ENCODE results near the gene CAMK2N2.

CAMK2N2 gene

GRCh38 chr3:184239221-184239620 lies 22.1 kb downstream of the CAMK2N2 start:
- H3K27me3 Mint-ChIP-seq: peaks cover under 1% of the 10 kb centered on the region
- no peak for DNase-seq
- H3K9me3 Mint-ChIP-seq: no peaks in the 10 kb centered on the region
- peaks cover 24% of the 10 kb centered on the region for H3K36me3 Mint-ChIP-seq (ENCODE audit: low read depth)
- H3K4me1 Mint-ChIP-seq (ENCODE audit: low read depth): no peaks in the 10 kb centered on the region
- no peak overlapping the region for H3K27ac Mint-ChIP-seq
- H3K4me3 Mint-ChIP-seq: no peak overlapping the region

- no peak overlapping the region for H3K27ac Mint-ChIP-seq
- H3K9me3 Mint-ChIP-seq: no peaks in the 10 kb centered on the region
- H3K4me1 Mint-ChIP-seq (ENCODE audit: low read depth): no peaks in the 10 kb centered on the region
- DNase-seq: no peak
- H3K27me3 Mint-ChIP-seq: peaks cover 9% of the 10 kb centered on the region
- H3K36me3 Mint-ChIP-seq (ENCODE audit: low read depth): peaks cover 16% of the 10 kb centered on the region
- no peak overlapping the region for H3K4me3 Mint-ChIP-seq
Observed at GRCh38 chr3:184238246-184238818, 23.0 kb downstream of the CAMK2N2 start.

GRCh38 chr3:184237807-184238206 lies 23.5 kb downstream of the CAMK2N2 start:
- no peak for DNase-seq
- Mint-ChIP-seq H3K27me3 (peaks cover 13% of the 10 kb centered on the region), H3K4me1 (ENCODE audit: low read depth) (no peaks in the 10 kb centered on the region), H3K4me3 (no peak overlapping the region), H3K27ac (no peak overlapping the region), H3K9me3 (no peaks in the 10 kb centered on the region), H3K36me3 (ENCODE audit: low read depth) (peaks cover 10% of the 10 kb centered on the region)

GRCh38 chr3:184237211-184237610 lies 24.1 kb downstream of the CAMK2N2 start:
- Mint-ChIP-seq H3K4me1 (ENCODE audit: low read depth) (no peaks in the 10 kb centered on the region), H3K9me3 (no peaks in the 10 kb centered on the region), H3K4me3 (no peak overlapping the region), H3K36me3 (ENCODE audit: low read depth) (peaks cover 4% of the 10 kb centered on the region), H3K27me3 (peaks cover 19% of the 10 kb centered on the region), H3K27ac (no peak overlapping the region)
- DNase-seq: no peak

GRCh38 chr3:184236636-184237035 lies 24.7 kb downstream of the CAMK2N2 start:
- Mint-ChIP-seq H3K4me1 (ENCODE audit: low read depth) (no peaks in the 10 kb centered on the region), H3K27ac (no peak overlapping the region), H3K4me3 (no peak overlapping the region), H3K36me3 (ENCODE audit: low read depth) (no peaks in the 10 kb centered on the region), H3K9me3 (no peaks in the 10 kb centered on the region), H3K27me3 (peaks cover 25% of the 10 kb centered on the region)
- no peak for DNase-seq

- no peaks in the 10 kb centered on the region for H3K9me3 Mint-ChIP-seq
- peaks cover 31% of the 10 kb centered on the region for H3K27me3 Mint-ChIP-seq
- no peak overlapping the region for H3K4me3 Mint-ChIP-seq
- no peaks in the 10 kb centered on the region for H3K36me3 Mint-ChIP-seq (ENCODE audit: low read depth)
- DNase-seq: no peak
- H3K27ac Mint-ChIP-seq: no peak overlapping the region
- peaks cover 3% of the 10 kb centered on the region for H3K4me1 Mint-ChIP-seq (ENCODE audit: low read depth)
Observed at GRCh38 chr3:184236033-184236410, 25.3 kb downstream of the CAMK2N2 start.

- peaks cover 34% of the 10 kb centered on the region for H3K27me3 Mint-ChIP-seq
Observed at GRCh38 chr3:184235381-184236032, 25.8 kb downstream of the CAMK2N2 start.

GRCh38 chr3:184234671-184235380 lies 26.5 kb downstream of the CAMK2N2 start:
- H3K4me3 Mint-ChIP-seq: no peak overlapping the region
- H3K27ac Mint-ChIP-seq: no peak overlapping the region
- H3K4me1 Mint-ChIP-seq (ENCODE audit: low read depth): peaks cover 5% of the 10 kb centered on the region
- H3K9me3 Mint-ChIP-seq: no peaks in the 10 kb centered on the region
- H3K36me3 Mint-ChIP-seq (ENCODE audit: low read depth): no peaks in the 10 kb centered on the region
- DNase-seq: no peak
- peaks cover 34% of the 10 kb centered on the region for H3K27me3 Mint-ChIP-seq

More at GRCh38 chr3:184235381-184236032, 25.8 kb downstream of the CAMK2N2 start:
- Mint-ChIP-seq H3K36me3 (ENCODE audit: low read depth) (no peaks in the 10 kb centered on the region), H3K4me3 (no peak overlapping the region), H3K9me3 (no peaks in the 10 kb centered on the region), H3K4me1 (ENCODE audit: low read depth) (peaks cover 5% of the 10 kb centered on the region), H3K27ac (no peak overlapping the region)
- DNase-seq: no peak

- Mint-ChIP-seq H3K27ac (no peak overlapping the region), H3K4me1 (ENCODE audit: low read depth) (peaks cover 5% of the 10 kb centered on the region), H3K9me3 (no peaks in the 10 kb centered on the region), H3K4me3 (no peak overlapping the region), H3K36me3 (ENCODE audit: low read depth) (no peaks in the 10 kb centered on the region), H3K27me3 (peaks cover 36% of the 10 kb centered on the region)
- no peak for DNase-seq
Observed at GRCh38 chr3:184234224-184234623, 27.1 kb downstream of the CAMK2N2 start.

GRCh38 chr3:184233127-184233843 lies 28.1 kb downstream of the CAMK2N2 start:
- Mint-ChIP-seq H3K27me3 (peaks cover 45% of the 10 kb centered on the region), H3K36me3 (ENCODE audit: low read depth) (no peaks in the 10 kb centered on the region), H3K27ac (no peak overlapping the region), H3K4me1 (ENCODE audit: low read depth) (peaks cover 7% of the 10 kb centered on the region), H3K9me3 (no peaks in the 10 kb centered on the region), H3K4me3 (no peak overlapping the region)
- no peak for DNase-seq

- no peaks in the 10 kb centered on the region for H3K9me3 Mint-ChIP-seq
- no peak for DNase-seq
- H3K4me3 Mint-ChIP-seq: peak overlapping the region; percentile 67
- H3K27ac Mint-ChIP-seq: no peak overlapping the region
- peaks cover 59% of the 10 kb centered on the region for H3K27me3 Mint-ChIP-seq
- peaks cover 7% of the 10 kb centered on the region for H3K4me1 Mint-ChIP-seq (ENCODE audit: low read depth)
- H3K36me3 Mint-ChIP-seq (ENCODE audit: low read depth): no peaks in the 10 kb centered on the region
Observed at GRCh38 chr3:184231671-184232070, 29.7 kb downstream of the CAMK2N2 start.

- H3K9me3 Mint-ChIP-seq: no peaks in the 10 kb centered on the region
- DNase-seq: no peak
- H3K36me3 Mint-ChIP-seq (ENCODE audit: low read depth): no peaks in the 10 kb centered on the region
- H3K27ac Mint-ChIP-seq: no peak overlapping the region
- peaks cover 7% of the 10 kb centered on the region for H3K4me1 Mint-ChIP-seq (ENCODE audit: low read depth)
- H3K4me3 Mint-ChIP-seq: peak overlapping the region; percentile 67
- peaks cover 65% of the 10 kb centered on the region for H3K27me3 Mint-ChIP-seq
Observed at GRCh38 chr3:184230603-184231528, 30.5 kb downstream of the CAMK2N2 start.

- Mint-ChIP-seq H3K4me1 (ENCODE audit: low read depth) (peaks cover 7% of the 10 kb centered on the region), H3K36me3 (ENCODE audit: low read depth) (no peaks in the 10 kb centered on the region), H3K27me3 (peaks cover 69% of the 10 kb centered on the region), H3K4me3 (peak overlapping the region; percentile 61), H3K9me3 (no peaks in the 10 kb centered on the region), H3K27ac (no peak overlapping the region)
- DNase-seq: no peak
Observed at GRCh38 chr3:184230081-184230602, 31.2 kb downstream of the CAMK2N2 start.
